Subcutaneous adipose tissue (tissue), 4 donors: Measurements from ENCODE around the gene IGSF5. TPM values are rescaled to one million over a fixed set of nuclear protein-coding genes. Genes with fewer than 3 reads are reported as not detected.

Experiments
- CTCF ChIP-seq: fragments of 450-650 bp; IDR thresholded peaks from one replicate; pipeline ENCODE4 v1.5.1; 2016; ENCODE audit warnings: low read depth, mild to moderate bottlenecking, control low read depth, antibody characterized with exemption, moderate library complexity
- total RNA-seq, 4 donors: library from RNA; depleted of rRNA; stranded (reverse); fragments of >200 nt; gene quantifications; one replicate each; pipeline ENCODE4 v1.1.0, GENCODE V29; 2016

Gene IGSF5
- total RNA-seq, 4 donors from 2014 or later = 0.22 TPM; not detected in 3

GRCh38 chr21:39803393-39803792, 58.4 kb downstream of the IGSF5 start:
- TF ChIP-seq CTCF = no peak

GRCh38 chr21:39804240-39804639, 59.3 kb downstream of the IGSF5 start:
- no peak for TF ChIP-seq CTCF

GRCh38 chr21:39805983-39806382, 61.0 kb downstream of the IGSF5 start:
- TF ChIP-seq CTCF = no peak

- TF ChIP-seq CTCF = no peak
Observed at GRCh38 chr21:39807738-39808137, 62.8 kb downstream of the IGSF5 start.

GRCh38 chr21:39809936-39810335, 65.0 kb downstream of the IGSF5 start:
- no peak for TF ChIP-seq CTCF

- TF ChIP-seq CTCF = no peak
Observed at GRCh38 chr21:39812983-39813382, 68.0 kb downstream of the IGSF5 start.

GRCh38 chr21:39818557-39818956, 73.6 kb downstream of the IGSF5 start:
- no peak for TF ChIP-seq CTCF
